Testis (tissue), 3 donors: ENCODE data around the gene CUX1. TPM values are rescaled to one million over a fixed set of nuclear protein-coding genes. Genes with fewer than 3 reads are reported as not detected.

Experiments used
- DNase-seq: peaks from one replicate; pipeline ENCODE4 v3.0.0-alpha.2; 2019
- H3K27ac ChIP-seq, 2 donors: fragments of 200-600 bp; sonication (generic); one replicate each; pipeline ENCODE4 v1.5.1; 2019
- H3K27me3 ChIP-seq: fragments of 200-600 bp; sonication (generic); one replicate; pipeline ENCODE4 v1.5.1; 2019
- H3K36me3 ChIP-seq: fragments of 200-600 bp; sonication (generic); one replicate; pipeline ENCODE4 v1.5.1; 2017; ENCODE audit warnings: low read depth; ENCODE audit errors: missing control alignments
- H3K4me1 ChIP-seq: fragments of 200-600 bp; sonication (generic); one replicate; pipeline ENCODE4 v1.5.1; 2019
- H3K4me3 ChIP-seq, 2 donors: fragments of 200-600 bp; sonication (generic); one replicate each; pipeline ENCODE4 v1.5.1; 2017 to 2019
- H3K9me3 ChIP-seq: fragments of 200-600 bp; sonication (generic); one replicate; pipeline ENCODE4 v1.5.1; 2017
- POLR2A ChIP-seq: fragments of 450-650 bp; IDR thresholded peaks from one replicate; pipeline ENCODE4 v1.6.1; 2017; ENCODE audit warnings: antibody characterized with exemption, mild to moderate bottlenecking, moderate library complexity
- WGBS, 2 donors: methylation state at CpG; one replicate each; pipeline ENCODE4 v1.1.5; 2018; 5-methylcytosine and 5-hydroxymethylcytosine counted together
- intact Hi-C: fragments of 100-400 bp; cut with DNase I; formaldehyde crosslinking; loops from one replicate; pipeline ENCODE4 v1.15.1; 2023; ENCODE audit warnings: low total_unique reads
- polyA plus RNA-seq: library from polyadenylated mRNA; stranded (reverse); fragments of 350-450 nt; fragmentation: Illumina TruSeq; extraction: RNeasy Lipid Tissue Mini Kit (QIAGEN cat#74804); gene quantifications from one replicate; pipeline ENCODE4 v1.2.3, GENCODE V29; 2014; ENCODE audit warnings: low read depth, low replicate concordance; ENCODE audit not compliant: insufficient read depth
- total RNA-seq, 2 donors: library from RNA; depleted of rRNA; stranded (reverse); fragments of >200 nt; gene quantifications; one replicate each; pipeline ENCODE4 v1.2.3, GENCODE V29; 2016
- TF ChIP-seq, protein P1 (sequence below), 3 experiments: fragments of 450-650 bp in 2 of 3; fragments of 200-600 bp in 1 of 3; sonication (generic) in 1 of 3; IDR thresholded peaks; one replicate each; pipeline ENCODE4 v1.5.1; 2016 to 2019; ENCODE audit warnings: antibody characterized with exemption in 3 of 3, mild to moderate bottlenecking in 2 of 3, moderate library complexity in 1 of 3

The CUX1 gene
- total and polyA plus RNA-seq, 3 donors from 2014 or later = 30.8 to 46.3 (median 43.1) TPM

DNA sequence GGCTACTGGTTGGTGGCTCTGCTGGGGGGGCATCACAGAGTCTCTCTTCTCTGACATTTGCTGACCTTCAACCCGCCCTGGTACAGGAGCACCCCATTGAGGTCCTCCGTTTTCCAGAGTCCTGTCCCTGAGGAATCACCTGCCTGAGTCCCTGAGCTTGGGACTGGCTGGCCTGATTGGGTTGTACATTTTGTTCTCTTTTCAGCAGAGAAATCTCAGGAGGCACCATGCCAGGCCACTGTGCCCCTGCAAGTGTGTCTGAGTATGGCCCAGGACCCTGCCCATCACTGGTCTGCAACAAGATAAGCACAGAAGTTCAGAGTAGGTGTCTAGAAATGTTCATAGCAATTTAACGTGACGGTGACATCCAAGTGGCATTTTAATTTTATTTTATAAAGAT is 131.2 kb downstream of the CUX1 start:
- no peak for DNase-seq
- Histone ChIP-seq H3K4me3 (no peak overlapping the region), H3K36me3 (no peaks in the 10 kb centered on the region), H3K27ac (no peak overlapping the region), H3K27me3 (no peaks in the 10 kb centered on the region), H3K9me3 (no peaks in the 10 kb centered on the region), H3K4me1 (peaks cover 16% of the 10 kb centered on the region)
- intact Hi-C loops = no loop called here
- 82 to 87% methylated on average over 4 of the region's 4 CpGs for WGBS, 2 donors
- TF ChIP-seq POLR2A = no peak
- TF ChIP-seq, protein P1, sequence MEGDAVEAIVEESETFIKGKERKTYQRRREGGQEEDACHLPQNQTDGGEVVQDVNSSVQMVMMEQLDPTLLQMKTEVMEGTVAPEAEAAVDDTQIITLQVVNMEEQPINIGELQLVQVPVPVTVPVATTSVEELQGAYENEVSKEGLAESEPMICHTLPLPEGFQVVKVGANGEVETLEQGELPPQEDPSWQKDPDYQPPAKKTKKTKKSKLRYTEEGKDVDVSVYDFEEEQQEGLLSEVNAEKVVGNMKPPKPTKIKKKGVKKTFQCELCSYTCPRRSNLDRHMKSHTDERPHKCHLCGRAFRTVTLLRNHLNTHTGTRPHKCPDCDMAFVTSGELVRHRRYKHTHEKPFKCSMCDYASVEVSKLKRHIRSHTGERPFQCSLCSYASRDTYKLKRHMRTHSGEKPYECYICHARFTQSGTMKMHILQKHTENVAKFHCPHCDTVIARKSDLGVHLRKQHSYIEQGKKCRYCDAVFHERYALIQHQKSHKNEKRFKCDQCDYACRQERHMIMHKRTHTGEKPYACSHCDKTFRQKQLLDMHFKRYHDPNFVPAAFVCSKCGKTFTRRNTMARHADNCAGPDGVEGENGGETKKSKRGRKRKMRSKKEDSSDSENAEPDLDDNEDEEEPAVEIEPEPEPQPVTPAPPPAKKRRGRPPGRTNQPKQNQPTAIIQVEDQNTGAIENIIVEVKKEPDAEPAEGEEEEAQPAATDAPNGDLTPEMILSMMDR (IDR thresholded peaks at IDR 0.05) = no peak

DNA sequence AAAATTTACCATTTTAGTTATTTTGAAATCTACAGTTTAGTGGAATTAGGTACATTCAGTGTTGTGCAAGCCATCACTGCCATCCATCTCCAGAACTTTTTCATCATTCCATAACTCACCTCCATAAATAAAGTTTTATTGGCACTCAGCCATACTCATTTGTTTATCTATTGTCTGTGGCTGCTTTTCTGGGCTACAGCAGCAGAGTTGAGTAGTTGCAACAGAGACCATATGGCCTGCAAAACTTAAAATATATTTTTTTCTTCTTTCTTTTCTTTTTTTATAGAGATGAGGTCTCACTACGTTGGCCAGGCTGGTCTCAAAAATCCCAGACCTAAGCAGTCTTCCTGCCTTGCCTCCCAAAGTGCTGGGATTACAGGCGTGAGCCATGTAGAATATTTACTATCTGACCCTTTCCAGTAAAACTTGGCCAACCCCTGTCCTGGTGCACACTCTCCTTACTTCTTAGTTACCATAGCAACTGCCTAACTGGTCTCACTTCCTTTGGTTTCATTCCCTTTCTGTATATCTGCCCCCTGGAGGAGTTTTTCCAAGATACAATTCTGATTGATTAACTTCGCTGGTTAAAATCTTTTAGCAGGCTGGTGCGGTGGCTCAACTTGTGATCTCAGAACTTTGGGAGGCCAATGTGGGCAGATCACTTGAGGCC is 133.2 kb downstream of the CUX1 start:
- no peak overlapping the region for H3K4me3 ChIP-seq
- intact Hi-C loops = no loop called here
- no peaks in the 10 kb centered on the region for H3K36me3 ChIP-seq
- H3K27ac ChIP-seq = no peak overlapping the region
- no peaks in the 10 kb centered on the region for H3K27me3 ChIP-seq
- TF ChIP-seq, protein P1 (IDR thresholded peaks at IDR 0.05) = no peak
- TF ChIP-seq POLR2A = no peak
- H3K4me1 ChIP-seq = peaks cover 19% of the 10 kb centered on the region
- H3K9me3 ChIP-seq = no peaks in the 10 kb centered on the region
- DNase-seq = no peak
- 80 to 82% methylated on average over 4 of the region's 4 CpGs for WGBS, 2 donors

GRCh38 chr7:101951757-101952156 is 134.3 kb downstream of the CUX1 start:
- H3K4me1 ChIP-seq = peaks cover 19% of the 10 kb centered on the region
- no peaks in the 10 kb centered on the region for H3K27me3 ChIP-seq
- no peak overlapping the region for H3K27ac ChIP-seq
- intact Hi-C loops = no loop called here
- no peaks in the 10 kb centered on the region for H3K9me3 ChIP-seq
- no peaks in the 10 kb centered on the region for H3K36me3 ChIP-seq
- no peak for TF ChIP-seq POLR2A
- TF ChIP-seq, protein P1 (IDR thresholded peaks at IDR 0.05) = no peak
- DNase-seq = no peak
- no peak overlapping the region for H3K4me3 ChIP-seq
- WGBS, 2 donors = 89 to 93% methylated on average over 6 of the region's 6 CpGs

DNA sequence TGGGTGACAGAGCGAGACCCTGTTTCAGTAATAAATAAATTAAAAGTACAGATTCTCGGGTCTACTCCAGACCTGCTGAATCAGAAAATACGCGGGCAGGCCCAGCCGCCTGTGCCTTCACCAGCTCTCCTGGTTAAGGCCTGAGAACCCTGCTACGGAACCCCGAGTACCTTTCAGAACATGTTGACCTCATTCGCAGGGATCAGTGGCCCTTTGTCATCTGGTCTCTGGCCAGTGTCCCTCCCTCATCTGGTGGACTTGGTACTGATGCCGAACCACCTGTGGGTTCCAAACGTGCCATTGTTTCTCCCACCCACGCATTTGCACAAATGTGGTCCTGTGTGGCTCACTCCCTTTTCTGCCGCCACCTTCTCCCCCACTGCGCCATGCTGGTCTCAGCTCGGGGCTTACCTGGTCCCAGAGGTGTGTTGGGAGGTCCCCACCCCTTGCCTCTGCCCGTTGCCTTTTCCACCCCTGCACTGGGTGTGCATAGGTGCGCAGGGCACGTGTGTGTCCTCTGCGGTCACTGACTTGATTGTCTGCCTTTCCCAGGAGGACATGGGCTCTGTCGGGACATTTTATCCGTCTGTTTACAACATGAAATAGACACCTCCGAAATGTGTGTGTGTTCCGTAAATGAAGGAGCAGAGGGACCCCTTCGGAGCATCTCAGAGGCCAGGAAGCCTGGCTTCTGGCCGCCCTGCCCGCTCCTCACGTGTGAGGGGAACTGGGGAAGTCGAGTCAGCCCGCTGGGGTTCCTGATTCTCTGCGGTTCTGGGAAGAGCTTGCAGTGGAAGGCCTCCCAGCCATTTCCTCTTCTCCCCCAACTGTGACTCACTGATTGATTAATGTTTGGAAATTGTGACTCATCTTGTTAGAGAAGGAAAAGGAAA is 135.2 kb downstream of the CUX1 start:
- Histone ChIP-seq H3K9me3 (no peaks in the 10 kb centered on the region), H3K4me3 (no peak overlapping the region), H3K27me3 (no peaks in the 10 kb centered on the region), H3K4me1 (peaks cover 19% of the 10 kb centered on the region), H3K27ac (peak overlapping the region; percentile 7 to 72), H3K36me3 (no peaks in the 10 kb centered on the region)
- TF ChIP-seq, protein P1 (IDR thresholded peaks at IDR 0.05) = no peak
- intact Hi-C loops = no loop called here
- 90 to 91% methylated on average over 24 to 29 of the region's 29 CpGs for WGBS, 2 donors
- no peak for DNase-seq
